NT2/D1 (cell line): ENCODE measurements around the gene GBP7.

ENCODE experiments used
- YY1 ChIP-seq: IDR thresholded peaks from 2 replicates; pipeline ENCODE4 v1.6.1; 2011; ENCODE audit not compliant: insufficient read length, insufficient read depth
- ZNF274 ChIP-seq: IDR thresholded peaks from 2 replicates; pipeline ENCODE4 v1.6.1; 2011; ENCODE audit warnings: mild to moderate bottlenecking, low read depth, low read length

DNA sequence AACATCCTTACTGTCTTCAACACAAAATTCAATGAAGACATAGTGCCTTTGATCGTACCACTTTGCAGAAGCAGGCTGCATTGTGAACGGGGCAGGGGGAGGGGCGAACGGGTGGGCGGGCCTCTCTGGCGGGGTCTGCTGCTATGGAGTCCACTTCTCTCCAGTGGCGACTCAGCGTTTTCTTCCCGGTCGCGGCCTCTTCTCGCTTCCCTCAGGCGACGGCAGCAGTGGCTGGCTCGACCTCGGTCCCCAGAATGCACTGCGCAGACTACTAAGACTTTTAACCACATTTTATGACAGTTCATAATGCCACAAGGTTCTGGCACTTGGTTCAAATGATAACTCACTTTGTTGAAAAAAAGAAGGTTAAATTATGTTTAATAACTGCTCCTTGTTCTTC, 71.1 kb downstream of the GBP7 start:
- no peak for TF ChIP-seq ZNF274
- TF ChIP-seq YY1: no peak
